GM12891 (cell line): ENCODE measurements around the gene TMEM132E.

Experiments used
- POLR2A ChIP-seq: IDR thresholded peaks from 2 replicates; pipeline ENCODE4 v1.6.1; 2011; ENCODE audit warnings: low read depth, low read length, control low read depth
- POLR2AphosphoS5 ChIP-seq: IDR thresholded peaks from 2 replicates; pipeline ENCODE4 v1.6.1; 2011; ENCODE audit warnings: low read depth, low read length, control low read depth
- TAF1 ChIP-seq: IDR thresholded peaks from 2 replicates; pipeline ENCODE4 v1.6.1; 2011; ENCODE audit warnings: low read depth, low read length, control low read depth

DNA sequence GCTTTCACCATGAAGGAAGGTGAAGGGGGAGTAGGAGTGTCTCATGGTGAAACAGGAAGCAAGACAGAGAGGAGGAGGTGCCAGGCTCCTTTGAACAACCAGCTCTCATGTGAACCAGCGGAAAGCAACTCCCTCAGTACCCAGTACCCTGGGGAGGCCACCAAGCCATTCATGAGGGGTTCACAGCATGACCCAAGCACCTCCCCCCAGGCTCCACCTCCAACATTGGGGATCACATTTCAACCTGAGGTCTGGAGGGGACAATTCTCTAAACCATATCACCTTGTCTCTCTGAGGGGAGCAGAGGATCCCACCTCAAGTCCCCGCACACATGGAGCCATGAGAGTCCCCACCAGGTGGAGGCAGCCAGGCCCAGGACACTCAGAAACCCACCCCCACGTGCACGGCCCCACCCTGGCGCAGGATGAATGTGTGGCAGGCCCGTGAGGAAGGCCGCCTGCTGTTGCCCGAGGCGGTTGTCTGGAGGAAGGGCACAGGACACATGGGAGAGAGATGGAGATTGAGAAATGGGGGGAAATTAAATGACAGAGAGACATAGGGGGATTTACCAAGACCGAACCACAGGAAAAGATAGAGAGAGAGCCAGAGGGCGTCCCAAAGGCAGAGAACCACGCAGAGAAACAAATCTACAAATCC is 85.9 kb downstream of the TMEM132E start:
- TF ChIP-seq POLR2AphosphoS5 (no peak), POLR2A (no peak), TAF1 (no peak)
